Measurements from ENCODE around the gene RNF222.

DNA sequence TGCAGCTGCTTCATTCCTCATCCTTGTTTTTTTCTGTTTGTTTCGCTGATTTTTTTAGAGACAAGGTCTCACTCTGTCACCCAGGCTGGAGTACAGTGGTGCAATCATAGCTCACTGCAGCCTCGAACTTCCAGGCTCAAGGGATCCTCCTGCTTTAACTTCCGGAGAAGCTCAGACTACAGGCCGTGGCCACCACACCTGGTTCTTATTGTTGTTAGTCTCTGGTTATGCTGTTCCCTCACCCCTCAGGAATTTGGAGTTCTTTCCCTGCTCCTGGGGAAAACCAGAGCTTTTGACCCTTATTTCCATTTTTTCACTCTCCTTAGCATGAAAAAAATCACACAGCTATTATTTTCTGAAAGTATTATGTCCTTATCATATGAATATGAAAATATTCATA is 56.2 kb downstream of the RNF222 start:
- no peak for TF ChIP-seq POLR2AphosphoS5 (IDR thresholded peaks at IDR 0.05; ENCODE audit: low read depth, low read length)
- TF ChIP-seq, protein P1, sequence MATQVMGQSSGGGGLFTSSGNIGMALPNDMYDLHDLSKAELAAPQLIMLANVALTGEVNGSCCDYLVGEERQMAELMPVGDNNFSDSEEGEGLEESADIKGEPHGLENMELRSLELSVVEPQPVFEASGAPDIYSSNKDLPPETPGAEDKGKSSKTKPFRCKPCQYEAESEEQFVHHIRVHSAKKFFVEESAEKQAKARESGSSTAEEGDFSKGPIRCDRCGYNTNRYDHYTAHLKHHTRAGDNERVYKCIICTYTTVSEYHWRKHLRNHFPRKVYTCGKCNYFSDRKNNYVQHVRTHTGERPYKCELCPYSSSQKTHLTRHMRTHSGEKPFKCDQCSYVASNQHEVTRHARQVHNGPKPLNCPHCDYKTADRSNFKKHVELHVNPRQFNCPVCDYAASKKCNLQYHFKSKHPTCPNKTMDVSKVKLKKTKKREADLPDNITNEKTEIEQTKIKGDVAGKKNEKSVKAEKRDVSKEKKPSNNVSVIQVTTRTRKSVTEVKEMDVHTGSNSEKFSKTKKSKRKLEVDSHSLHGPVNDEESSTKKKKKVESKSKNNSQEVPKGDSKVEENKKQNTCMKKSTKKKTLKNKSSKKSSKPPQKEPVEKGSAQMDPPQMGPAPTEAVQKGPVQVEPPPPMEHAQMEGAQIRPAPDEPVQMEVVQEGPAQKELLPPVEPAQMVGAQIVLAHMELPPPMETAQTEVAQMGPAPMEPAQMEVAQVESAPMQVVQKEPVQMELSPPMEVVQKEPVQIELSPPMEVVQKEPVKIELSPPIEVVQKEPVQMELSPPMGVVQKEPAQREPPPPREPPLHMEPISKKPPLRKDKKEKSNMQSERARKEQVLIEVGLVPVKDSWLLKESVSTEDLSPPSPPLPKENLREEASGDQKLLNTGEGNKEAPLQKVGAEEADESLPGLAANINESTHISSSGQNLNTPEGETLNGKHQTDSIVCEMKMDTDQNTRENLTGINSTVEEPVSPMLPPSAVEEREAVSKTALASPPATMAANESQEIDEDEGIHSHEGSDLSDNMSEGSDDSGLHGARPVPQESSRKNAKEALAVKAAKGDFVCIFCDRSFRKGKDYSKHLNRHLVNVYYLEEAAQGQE (IDR thresholded peaks at IDR 0.05; ENCODE audit: insufficient read depth in 1 of 2, low read depth in 2 of 2, low read length in 2 of 2): no peak
- TF ChIP-seq FOXP2 (optimal IDR thresholded peaks at IDR 0.05; ENCODE audit: borderline replicate concordance, extremely low read depth, extremely low read length, insufficient read depth): no peak
